ENCODE data around the gene CBFB.
"Not testable (repeated sequence)": the region's sequence is repeated elsewhere in the genome, so short reads cannot be mapped to it uniquely, and the experiment has no call there.

The CBFB gene

GRCh38 chr16:67098599-67098998 is 69.7 kb downstream of the CBFB start:
- DNase-seq (ENCODE audit: low spot score), result no peak

- DNase-seq (ENCODE audit: low spot score), result peak; percentile 24
These were observed 71.8 kb downstream of the CBFB start for GRCh38 chr16:67100569-67101310.

GRCh38 chr16:67101311-67102082 is 72.5 kb downstream of the CBFB start:
- DNase-seq (ENCODE audit: low spot score), result peak; percentile 33

GRCh38 chr16:67104061-67104460 is 75.1 kb downstream of the CBFB start:
- peak; percentile 26 for DNase-seq (ENCODE audit: low spot score)

GRCh38 chr16:67104845-67105244 is 75.9 kb downstream of the CBFB start:
- DNase-seq (ENCODE audit: low spot score), result no peak

GRCh38 chr16:67105246-67105645 is 76.3 kb downstream of the CBFB start:
- no peak for DNase-seq (ENCODE audit: low spot score)

- DNase-seq (ENCODE audit: low spot score), result no peak
These were observed 76.9 kb downstream of the CBFB start for GRCh38 chr16:67105881-67106280.

GRCh38 chr16:67108489-67108888 is 79.5 kb downstream of the CBFB start:
- no peak for DNase-seq (ENCODE audit: low spot score)

GRCh38 chr16:67108931-67109406 is 80.0 kb downstream of the CBFB start:
- DNase-seq (ENCODE audit: low spot score), result no peak

GRCh38 chr16:67109407-67110135 is 80.6 kb downstream of the CBFB start, which contains the start of gene PHAF1:
TSS of gene PHAF1 (plus strand) at chr16:67109941. CDS start at chr16:67110176, 235 bp downstream.
- peak; percentile 100 for DNase-seq (ENCODE audit: low spot score)

GRCh38 chr16:67111951-67112444 is 83.0 kb downstream of the CBFB start:
- no peak for DNase-seq (ENCODE audit: low spot score)

- DNase-seq (ENCODE audit: low spot score), result no peak
These were observed 83.8 kb downstream of the CBFB start for GRCh38 chr16:67112591-67113399.

GRCh38 chr16:67114793-67115192 is 85.8 kb downstream of the CBFB start:
- DNase-seq (ENCODE audit: low spot score), result no peak

GRCh38 chr16:67115639-67116038 is 86.7 kb downstream of the CBFB start:
- peak; percentile 83 for DNase-seq (ENCODE audit: low spot score)

GRCh38 chr16:67116388-67117311 is 87.7 kb downstream of the CBFB start:
- no peak for DNase-seq (ENCODE audit: low spot score)

GRCh38 chr16:67117716-67118115 is 88.8 kb downstream of the CBFB start:
- DNase-seq (ENCODE audit: low spot score), result no peak

GRCh38 chr16:67120025-67120424 is 91.1 kb downstream of the CBFB start:
- DNase-seq (ENCODE audit: low spot score), result no peak

GRCh38 chr16:67122799-67123198 is 93.8 kb downstream of the CBFB start:
- not testable (repeated sequence) for DNase-seq (ENCODE audit: low spot score)

- DNase-seq (ENCODE audit: low spot score), result no peak
These were observed 99.5 kb downstream of the CBFB start for GRCh38 chr16:67128417-67128816.

- no peak for DNase-seq (ENCODE audit: low spot score)
These were observed 99.9 kb downstream of the CBFB start for GRCh38 chr16:67128887-67129286.
